Liver (tissue), 9 donors: ENCODE results near the gene OTOF. TPM values are rescaled to one million over a fixed set of nuclear protein-coding genes. Genes with fewer than 3 reads are reported as not detected.

Source experiments
- DNase-seq: peaks from one replicate; pipeline ENCODE4 v3.0.0-alpha.2; 2017; ENCODE audit warnings: low spot score
- H3K27ac ChIP-seq, 2 donors: one replicate each; pipeline ENCODE4 v1.7.0; 2013; ENCODE audit warnings: inconsistent platforms in 2 of 2, low read length in 2 of 2, control low read depth in 1 of 2, low read depth in 1 of 2, mild to moderate bottlenecking in 1 of 2
- H3K27me3 ChIP-seq, 4 donors: one replicate each; pipeline versions ENCODE4 v1.6.1 to v1.7.0; 2013; ENCODE audit warnings: low read length in 3 of 4, inconsistent platforms in 1 of 4, mild to moderate bottlenecking in 1 of 4, moderate library complexity in 1 of 4; ENCODE audit not compliant: control insufficient read depth in 4 of 4, insufficient read depth in 4 of 4
- H3K36me3 ChIP-seq, 4 donors: one replicate each; pipeline versions ENCODE4 v1.6.1 to v1.7.0; 2013; ENCODE audit warnings: low read length in 3 of 4, mild to moderate bottlenecking in 3 of 4, low read depth in 1 of 4, moderate library complexity in 1 of 4; ENCODE audit not compliant: control insufficient read depth in 4 of 4, insufficient read depth in 3 of 4
- H3K4me1 ChIP-seq, 4 donors: one replicate each; pipeline versions ENCODE4 v1.6.1 to v1.7.0; 2013; ENCODE audit warnings: low read length in 3 of 4, mild to moderate bottlenecking in 3 of 4, moderate library complexity in 1 of 4; ENCODE audit not compliant: control insufficient read depth in 4 of 4, insufficient read depth in 4 of 4
- H3K4me3 ChIP-seq, 3 donors: one replicate each; pipeline versions ENCODE4 v1.6.1 to v1.7.0; 2013; ENCODE audit warnings: low read length in 3 of 3, control low read depth in 1 of 3, low read depth in 1 of 3, mild to moderate bottlenecking in 1 of 3
- H3K9ac ChIP-seq, 2 donors: one replicate each; pipeline ENCODE4 v1.7.0; 2013; ENCODE audit warnings: low read length in 2 of 2, mild to moderate bottlenecking in 2 of 2, moderate library complexity in 2 of 2, control low read depth in 1 of 2, low read depth in 1 of 2
- H3K9me3 ChIP-seq, 4 donors: one replicate each; pipeline versions ENCODE4 v1.6.1 to v1.7.0; 2013; ENCODE audit warnings: low read length in 3 of 4; ENCODE audit not compliant: control insufficient read depth in 4 of 4
- ATF3 ChIP-seq: IDR thresholded peaks from 2 replicates; pipeline ENCODE4 v1.6.1; 2016; ENCODE audit warnings: antibody characterized with exemption
- CTCF ChIP-seq: fragments of 150-350 bp; IDR thresholded peaks from 2 replicates; pipeline ENCODE4 v1.5.1; 2017; ENCODE audit warnings: improper control_type of control experiment, low read depth, low read length; ENCODE audit not compliant: missing input control
- EGR1 ChIP-seq, 2 donors: IDR thresholded peaks; 2 replicates each; pipeline ENCODE4 v1.6.1; 2016 to 2018; ENCODE audit warnings: antibody characterized with exemption in 2 of 2, low read depth in 2 of 2
- FOXA1 ChIP-seq: IDR thresholded peaks from 2 replicates; pipeline ENCODE4 v1.6.1; 2016; ENCODE audit warnings: antibody characterized with exemption
- FOXA2 ChIP-seq: IDR thresholded peaks from 2 replicates; pipeline ENCODE4 v1.6.1; 2016; ENCODE audit warnings: antibody characterized with exemption
- GABPA ChIP-seq, 2 donors: IDR thresholded peaks in 1 of 2; conservative IDR thresholded peaks in 1 of 2; 2 replicates each; pipeline ENCODE4 v1.6.1; 2016; ENCODE audit warnings: antibody characterized with exemption in 2 of 2, mild to moderate bottlenecking in 1 of 2, moderate library complexity in 1 of 2
- HNF4A ChIP-seq, 2 donors: conservative IDR thresholded peaks; 2 replicates each; pipeline ENCODE4 v1.6.1; 2016; ENCODE audit warnings: antibody characterized with exemption in 2 of 2, mild to moderate bottlenecking in 2 of 2
- HNF4G ChIP-seq: IDR thresholded peaks from 2 replicates; pipeline ENCODE4 v1.6.1; 2016; ENCODE audit warnings: antibody characterized with exemption
- JUND ChIP-seq, 2 donors: IDR thresholded peaks; 2 replicates each; pipeline ENCODE4 v1.6.1; 2016; ENCODE audit warnings: antibody characterized with exemption in 2 of 2
- MAX ChIP-seq: IDR thresholded peaks from 2 replicates; pipeline ENCODE4 v1.6.1; 2016; ENCODE audit warnings: antibody characterized with exemption
- NR2F2 ChIP-seq: IDR thresholded peaks from 2 replicates; pipeline ENCODE4 v1.6.1; 2016; ENCODE audit warnings: antibody characterized with exemption
- RAD21 ChIP-seq, 2 donors: IDR thresholded peaks; 2 replicates each; pipeline ENCODE4 v1.6.1; 2016; ENCODE audit warnings: antibody characterized with exemption in 2 of 2, mild to moderate bottlenecking in 2 of 2
- REST ChIP-seq: IDR thresholded peaks from 2 replicates; pipeline ENCODE4 v1.6.1; 2016; ENCODE audit warnings: antibody characterized with exemption, mild to moderate bottlenecking
- RXRA ChIP-seq, 2 donors: IDR thresholded peaks; 2 replicates each; pipeline ENCODE4 v1.6.1; 2017 to 2018; ENCODE audit warnings: antibody characterized with exemption in 2 of 2, mild to moderate bottlenecking in 1 of 2
- SP1 ChIP-seq: IDR thresholded peaks from 2 replicates; pipeline ENCODE4 v1.6.1; 2018; ENCODE audit warnings: antibody characterized with exemption, mild to moderate bottlenecking
- TAF1 ChIP-seq: conservative IDR thresholded peaks from 2 replicates; pipeline ENCODE4 v1.6.1; 2016; ENCODE audit warnings: antibody characterized with exemption, mild to moderate bottlenecking
- YY1 ChIP-seq: IDR thresholded peaks from 2 replicates; pipeline ENCODE4 v1.6.1; 2016; ENCODE audit warnings: antibody characterized with exemption, mild to moderate bottlenecking
- ZBTB33 ChIP-seq: IDR thresholded peaks from 2 replicates; pipeline ENCODE4 v1.6.1; 2016; ENCODE audit warnings: antibody characterized with exemption
- WGBS: extraction: QIAGEN DNeasy Blood & Tissue Kit; methylation state at CpG from one replicate; pipeline ENCODE4 v1.1.7; 2013; 5-methylcytosine and 5-hydroxymethylcytosine counted together
- polyA plus RNA-seq, 2 donors: library from polyadenylated mRNA; stranded (reverse) in 1 of 2; unstranded in 1 of 2; fragments of 200-250 nt in 1 of 2; fragments of >200 nt in 1 of 2; fragmentation: Nextera tagmentation in 1 of 2; extraction: Ambion mirVana in 1 of 2; gene quantifications; one replicate each; pipeline versions ENCODE4 v1.2.1 to v1.2.3, GENCODE V29; 2013 to 2015
- total RNA-seq, 2 donors: library from RNA; depleted of rRNA; stranded (reverse); fragments of >200 nt; gene quantifications; one replicate each; pipeline ENCODE4 v1.2.3, GENCODE V29; 2014
- donor health status: healthy.
- donor health status: healthy.
- donor health status: healthy.
- donor health status: healthy.
- donor health status: healthy.

OTOF gene
- total and polyA plus RNA-seq, 4 donors: 0.06 to 0.28 (median 0.07) TPM; not detected in 1

GRCh38 chr2:26523750-26524149 is 45.8 kb upstream of the OTOF start:
- TF ChIP-seq HNF4A (conservative IDR thresholded peaks at IDR 0.05) (no peak), REST (no peak), NR2F2 (no peak), ZBTB33 (no peak), EGR1 (IDR thresholded peaks at IDR 0.05; ENCODE audit: low read depth in 2 of 2) (no peak), JUND (IDR thresholded peaks at IDR 0.05) (no peak), CTCF (no peak), SP1 (no peak), RAD21 (IDR thresholded peaks at IDR 0.05) (no peak), HNF4G (no peak), ATF3 (no peak), FOXA1 (no peak), MAX (no peak), GABPA (IDR thresholded peaks at IDR 0.05 in 1 of 2, conservative IDR thresholded peaks at IDR 0.05 in 1 of 2) (no peak), FOXA2 (no peak), TAF1 (no peak), RXRA (IDR thresholded peaks at IDR 0.05) (no peak), YY1 (no peak)
- no peaks in the 10 kb centered on the region for H3K27me3 ChIP-seq
- DNase-seq: no peak
- no peaks in the 10 kb centered on the region for H3K4me1 ChIP-seq
- H3K4me3 ChIP-seq: no peak overlapping the region
- no peaks in the 10 kb centered on the region for H3K9me3 ChIP-seq
- no peak overlapping the region for H3K9ac ChIP-seq
- no peak overlapping the region for H3K27ac ChIP-seq
- no peaks in the 10 kb centered on the region for H3K36me3 ChIP-seq

GRCh38 chr2:26522751-26523171 is 44.8 kb upstream of the OTOF start:
- no peaks in the 10 kb centered on the region for H3K9me3 ChIP-seq
- H3K4me3 ChIP-seq: no peak overlapping the region
- H3K4me1 ChIP-seq: no peaks in the 10 kb centered on the region
- 81% methylated on average over 7 of the region's 7 CpGs for WGBS
- H3K27ac ChIP-seq: no peak overlapping the region
- H3K27me3 ChIP-seq: no peaks in the 10 kb centered on the region
- H3K36me3 ChIP-seq: no peaks in the 10 kb centered on the region
- DNase-seq: no peak
- no peak overlapping the region for H3K9ac ChIP-seq
- no peak for TF ChIP-seq CTCF
- no peak for TF ChIP-seq JUND (IDR thresholded peaks at IDR 0.05)
- TF ChIP-seq HNF4A (conservative IDR thresholded peaks at IDR 0.05): no peak
- no peak for TF ChIP-seq RAD21 (IDR thresholded peaks at IDR 0.05)
- no peak for TF ChIP-seq HNF4G
- no peak for TF ChIP-seq ATF3
- TF ChIP-seq NR2F2: no peak
- no peak for TF ChIP-seq TAF1
- no peak for TF ChIP-seq FOXA1
- no peak for TF ChIP-seq MAX
- no peak for TF ChIP-seq GABPA (IDR thresholded peaks at IDR 0.05 in 1 of 2, conservative IDR thresholded peaks at IDR 0.05 in 1 of 2)
- TF ChIP-seq SP1: no peak
- TF ChIP-seq RXRA (IDR thresholded peaks at IDR 0.05): no peak
- TF ChIP-seq YY1: no peak
- TF ChIP-seq EGR1 (IDR thresholded peaks at IDR 0.05; ENCODE audit: low read depth in 2 of 2): no peak
